Measurements from ENCODE around the gene MRPS30.
A peak's percentile ranks its signal among the peaks of the same experiment; 100 is the strongest.
"Not testable (repeated sequence)": the region's sequence is repeated elsewhere in the genome, so short reads cannot be mapped to it uniquely, and the experiment has no call there.

MRPS30 gene

DNA sequence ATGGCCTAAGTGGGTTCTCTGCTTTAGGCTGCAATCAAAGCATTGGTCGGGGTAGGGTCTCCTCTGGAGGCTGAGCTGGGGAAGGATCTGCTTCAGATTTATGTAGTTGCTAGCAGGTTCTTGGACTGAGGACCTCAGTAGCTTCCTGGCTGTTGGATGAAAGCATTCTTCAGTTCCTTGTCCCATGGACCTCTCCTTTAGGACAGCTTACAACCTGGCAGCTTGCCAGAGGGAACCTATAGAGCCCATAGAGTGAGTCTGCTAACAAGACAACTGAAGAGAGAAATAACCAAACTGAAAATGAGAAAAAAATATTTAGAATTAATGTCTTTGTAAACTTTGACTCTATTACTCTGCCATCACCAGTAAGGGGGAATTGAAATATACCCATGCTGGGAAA, 12.4 kb downstream of the MRPS30 start:
- DNase-seq, result no peak

DNA sequence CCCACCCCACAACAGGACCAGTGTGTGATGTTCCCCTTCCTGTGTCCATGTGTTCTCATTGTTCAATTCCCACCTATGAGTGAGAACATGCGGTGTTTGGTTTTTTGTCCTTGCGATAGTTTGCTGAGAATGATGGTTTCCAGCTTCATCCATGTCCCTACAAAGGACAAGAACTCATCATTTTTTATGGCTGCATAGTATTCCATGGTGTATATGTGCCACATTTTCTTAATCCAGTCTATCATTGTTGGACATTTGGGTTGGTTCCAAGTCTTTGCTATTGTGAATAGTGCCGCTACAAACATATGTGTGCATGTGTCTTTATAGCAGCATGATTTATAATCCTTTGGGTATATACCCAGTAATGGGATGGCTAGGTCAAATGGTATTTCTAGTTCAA, 15.9 kb downstream of the MRPS30 start:
- not testable (repeated sequence) for DNase-seq

DNA sequence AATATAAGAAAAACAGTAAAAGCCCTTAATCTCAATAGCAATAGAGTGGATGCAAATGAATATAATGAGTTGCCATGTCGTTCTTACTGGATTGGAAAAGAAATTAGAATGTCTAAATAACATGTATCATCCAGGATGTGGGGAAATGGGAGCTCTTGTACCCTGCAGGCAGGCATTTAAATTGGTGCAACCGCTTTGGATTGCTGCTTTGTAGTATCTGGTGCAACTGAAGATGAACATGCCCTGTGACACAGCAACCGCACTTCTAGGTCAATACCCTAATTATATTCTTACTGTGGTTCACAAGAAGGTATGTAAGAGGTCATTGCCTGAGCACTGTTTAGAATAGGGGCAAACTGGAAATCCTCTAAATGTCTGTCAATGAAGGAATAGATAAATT, 18.9 kb downstream of the MRPS30 start:
- DNase-seq, result no peak

DNA sequence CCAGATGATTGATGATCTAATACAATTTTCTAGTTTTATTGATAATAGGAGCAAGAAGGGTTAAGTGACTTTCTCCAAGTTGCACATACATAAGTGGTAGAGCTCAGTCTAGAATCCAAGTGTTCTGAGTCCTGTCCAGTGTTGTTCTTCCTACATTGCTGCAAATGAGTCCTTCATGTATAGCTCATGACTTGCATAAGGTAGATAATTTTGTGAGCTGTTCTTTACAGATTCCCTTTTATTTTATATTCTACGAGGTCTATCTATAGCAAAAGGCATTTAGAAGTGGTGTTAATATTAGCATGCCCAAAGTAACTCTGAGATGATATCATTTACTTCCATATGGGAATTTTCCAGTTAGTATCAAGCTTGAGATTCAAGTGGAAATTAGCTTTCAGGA, 20.0 kb downstream of the MRPS30 start:
- DNase-seq, result no peak

DNA sequence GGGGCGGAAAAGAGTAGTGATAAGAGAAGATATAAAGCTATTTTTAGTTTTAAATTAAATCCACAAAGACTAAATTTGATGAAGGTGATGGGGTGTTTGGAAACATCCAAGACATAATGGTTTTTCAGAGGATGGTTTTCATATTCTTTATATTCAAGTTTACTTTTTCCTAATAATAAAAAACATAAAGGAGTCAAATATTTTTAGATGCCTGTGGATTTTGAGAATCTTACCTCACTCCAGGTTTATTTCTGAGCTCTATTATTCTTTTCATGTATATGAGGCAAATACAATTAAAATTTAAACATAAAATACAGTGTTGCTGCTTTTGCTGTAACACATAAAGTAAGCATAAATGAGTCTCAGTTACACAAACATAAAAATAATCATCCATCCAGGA, 22.2 kb downstream of the MRPS30 start:
- DNase-seq, result no peak

- DNase-seq, result no peak
Observed at GRCh38 chr5:44833249-44833648, 24.5 kb downstream of the MRPS30 start.

- DNase-seq, result no peak
Observed at GRCh38 chr5:44835693-44836092, 26.9 kb downstream of the MRPS30 start.

GRCh38 chr5:44839018-44839681, 30.4 kb downstream of the MRPS30 start:
- no peak for DNase-seq

GRCh38 chr5:44842496-44843282, 33.9 kb downstream of the MRPS30 start:
- no peak for DNase-seq

- DNase-seq, result no peak
Observed at GRCh38 chr5:44844744-44845143, 36.0 kb downstream of the MRPS30 start.

DNA sequence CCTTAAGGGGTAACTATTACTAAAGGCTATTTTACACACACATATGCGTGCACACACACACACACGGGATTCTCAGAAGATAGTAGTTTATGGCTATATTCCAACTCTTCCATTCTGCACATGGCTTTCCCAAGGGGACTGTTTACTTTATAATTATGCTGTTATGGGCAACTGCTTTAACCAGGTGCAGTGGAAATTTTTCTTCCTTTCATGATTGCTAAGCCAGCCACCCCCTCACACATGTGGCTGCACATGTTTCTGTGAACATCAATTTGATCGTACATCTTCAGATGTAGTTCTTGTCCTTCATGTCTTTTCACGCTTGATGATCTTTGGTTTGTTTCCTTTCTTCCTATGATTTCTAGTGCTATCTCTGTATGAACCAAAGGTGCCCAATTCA, 37.0 kb downstream of the MRPS30 start:
- DNase-seq, result no peak

DNA sequence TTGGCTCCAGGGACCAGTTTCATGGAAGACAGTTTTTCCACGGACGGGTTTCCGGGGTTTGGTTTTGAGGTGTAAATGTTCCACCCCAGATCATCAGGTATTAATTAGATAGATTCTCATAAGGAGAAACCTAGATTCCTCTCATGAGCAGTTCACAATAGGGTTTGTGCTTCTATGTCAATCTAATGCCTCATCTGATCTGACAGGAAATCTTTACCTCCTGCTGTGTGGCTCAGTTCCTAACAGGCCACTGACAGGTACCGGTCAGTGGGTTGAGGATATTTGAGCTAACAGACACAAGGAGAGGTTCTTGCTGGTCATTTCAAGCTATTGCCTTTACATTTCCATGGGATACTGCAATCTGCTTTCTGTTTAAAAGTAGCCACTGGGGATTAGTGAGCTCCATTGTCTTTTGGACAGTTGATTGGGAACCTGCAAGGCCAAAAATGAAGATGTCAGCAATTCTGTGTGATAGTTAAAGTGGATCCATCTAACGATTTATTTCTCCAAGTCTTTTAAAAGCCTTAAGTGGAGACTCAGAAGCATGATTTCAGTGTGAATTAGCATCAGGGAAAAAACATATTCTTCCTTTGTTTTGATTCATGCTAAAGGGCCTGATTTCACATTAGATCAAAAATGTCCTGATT, 38.6 kb downstream of the MRPS30 start:
- no peak for DNase-seq

DNA sequence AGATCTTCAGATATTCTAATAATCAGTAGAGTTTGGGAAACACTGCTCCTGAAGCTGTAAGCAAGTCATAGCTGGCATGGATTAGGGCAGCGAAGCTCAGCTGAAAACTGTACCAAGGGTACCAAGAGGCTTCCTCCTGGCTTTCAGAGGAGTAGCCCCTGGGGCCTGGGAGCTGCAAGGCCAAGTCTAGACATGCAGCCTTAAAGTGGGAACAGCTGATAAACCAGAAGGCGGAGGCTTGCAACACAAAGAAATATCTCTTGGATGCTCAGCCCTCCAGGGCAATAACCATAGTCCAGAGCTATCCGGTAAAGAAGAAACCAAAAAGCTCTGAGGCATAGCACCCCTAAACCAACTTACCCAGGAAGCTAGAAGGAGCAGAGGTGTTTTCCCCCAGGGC, 51.5 kb downstream of the MRPS30 start:
- no peak for DNase-seq

DNA sequence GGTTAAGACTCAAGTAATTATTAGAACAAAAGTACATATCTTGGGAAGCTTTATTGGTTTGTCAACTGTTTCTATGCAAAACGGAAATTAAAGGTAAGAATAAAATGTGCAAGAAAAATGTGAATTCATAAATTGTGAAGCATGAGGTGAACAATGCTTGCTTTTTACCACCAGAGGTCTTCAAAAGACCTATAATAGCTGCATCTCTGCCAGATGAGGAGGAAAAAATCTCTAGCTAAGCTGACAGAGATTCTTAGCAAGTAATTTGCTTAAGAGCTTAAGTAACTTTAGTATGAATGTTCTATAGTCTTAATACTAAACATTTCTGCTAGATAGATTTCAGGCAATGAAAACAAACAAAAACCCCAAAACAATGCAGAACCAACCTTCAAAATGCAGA, 54.1 kb downstream of the MRPS30 start:
- DNase-seq, result peak; percentile 19

Measured in NCI-H1694 (cell line).